ENCODE results near the gene CLSTN1.

Gene CLSTN1

GRCh38 chr1:9823943-9824701, at the start of gene CLSTN1:
CLSTN1 (minus strand) TSS chr1:9823965; CDS start chr1:9823733, 232 bp downstream.
- Histone ChIP-seq H3K4me1 (ENCODE audit: control insufficient read depth, insufficient read depth, low read length) (peaks cover 11% of the 10 kb centered on the region), H3K27me3 (ENCODE audit: control insufficient read depth, insufficient read depth, low read length) (no peaks in the 10 kb centered on the region), H3K4me3 (ENCODE audit: low read length) (peak within 1 kb of the TSS; percentile 78), H3K27ac (ENCODE audit: low read depth, low read length) (peak within 1 kb of the TSS; percentile 94), H3K36me3 (ENCODE audit: control insufficient read depth, insufficient read depth, low read length) (no peaks in the 10 kb centered on the region), H3K9ac (ENCODE audit: low read length) (peak within 1 kb of the TSS; percentile 46)

- no peaks in the 10 kb centered on the region for H3K27me3 ChIP-seq (ENCODE audit: control insufficient read depth, insufficient read depth, low read length)
- H3K36me3 ChIP-seq (ENCODE audit: control insufficient read depth, insufficient read depth, low read length), result peaks cover 4% of the 10 kb centered on the region
- H3K4me3 ChIP-seq (ENCODE audit: low read length), result no peak overlapping the region
- H3K4me1 ChIP-seq (ENCODE audit: control insufficient read depth, insufficient read depth, low read length), result no peaks in the 10 kb centered on the region
- H3K27ac ChIP-seq (ENCODE audit: low read depth, low read length), result no peak overlapping the region
- H3K9ac ChIP-seq (ENCODE audit: low read length), result no peak overlapping the region
Observed at GRCh38 chr1:9873385-9873784, 49.6 kb upstream of the CLSTN1 start.

- H3K9ac ChIP-seq (ENCODE audit: low read length), result no peak overlapping the region
- no peak overlapping the region for H3K4me3 ChIP-seq (ENCODE audit: low read length)
- H3K4me1 ChIP-seq (ENCODE audit: control insufficient read depth, insufficient read depth, low read length), result no peaks in the 10 kb centered on the region
- peaks cover 4% of the 10 kb centered on the region for H3K36me3 ChIP-seq (ENCODE audit: control insufficient read depth, insufficient read depth, low read length)
- H3K27me3 ChIP-seq (ENCODE audit: control insufficient read depth, insufficient read depth, low read length), result no peaks in the 10 kb centered on the region
- no peak overlapping the region for H3K27ac ChIP-seq (ENCODE audit: low read depth, low read length)
Observed at GRCh38 chr1:9872430-9873165, 48.8 kb upstream of the CLSTN1 start.

- Histone ChIP-seq H3K27me3 (ENCODE audit: control insufficient read depth, insufficient read depth, low read length) (no peaks in the 10 kb centered on the region), H3K4me1 (ENCODE audit: control insufficient read depth, insufficient read depth, low read length) (no peaks in the 10 kb centered on the region), H3K36me3 (ENCODE audit: control insufficient read depth, insufficient read depth, low read length) (peaks cover 4% of the 10 kb centered on the region), H3K9ac (ENCODE audit: low read length) (no peak overlapping the region), H3K27ac (ENCODE audit: low read depth, low read length) (no peak overlapping the region), H3K4me3 (ENCODE audit: low read length) (no peak overlapping the region)
Observed at GRCh38 chr1:9871707-9872425, 48.1 kb upstream of the CLSTN1 start.

DNA sequence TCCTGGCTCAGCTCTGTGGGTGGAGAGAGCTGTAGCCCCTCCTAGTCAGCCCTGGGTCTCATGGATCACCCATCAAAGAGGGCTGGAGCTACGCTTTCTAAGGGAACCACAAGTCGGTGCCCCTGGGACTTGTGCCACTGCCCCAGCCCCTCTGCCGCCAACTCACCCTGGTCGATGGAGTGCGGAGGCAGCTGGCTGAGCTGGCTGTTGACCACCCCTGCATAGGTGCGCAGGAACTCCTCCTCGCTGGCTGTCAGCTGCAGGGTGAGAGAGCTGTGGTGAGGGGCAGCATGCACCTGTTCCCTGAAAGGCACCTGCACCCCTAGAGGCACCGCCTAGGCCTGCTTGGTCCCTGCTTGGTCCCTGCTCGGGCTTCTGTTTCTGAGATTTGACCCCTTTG, 47.3 kb upstream of the CLSTN1 start:
- no peak overlapping the region for H3K9ac ChIP-seq (ENCODE audit: low read length)
- H3K27me3 ChIP-seq (ENCODE audit: control insufficient read depth, insufficient read depth, low read length), result no peaks in the 10 kb centered on the region
- H3K36me3 ChIP-seq (ENCODE audit: control insufficient read depth, insufficient read depth, low read length), result peaks cover 4% of the 10 kb centered on the region
- no peak overlapping the region for H3K4me3 ChIP-seq (ENCODE audit: low read length)
- H3K4me1 ChIP-seq (ENCODE audit: control insufficient read depth, insufficient read depth, low read length), result no peaks in the 10 kb centered on the region
- no peak overlapping the region for H3K27ac ChIP-seq (ENCODE audit: low read depth, low read length)

DNA sequence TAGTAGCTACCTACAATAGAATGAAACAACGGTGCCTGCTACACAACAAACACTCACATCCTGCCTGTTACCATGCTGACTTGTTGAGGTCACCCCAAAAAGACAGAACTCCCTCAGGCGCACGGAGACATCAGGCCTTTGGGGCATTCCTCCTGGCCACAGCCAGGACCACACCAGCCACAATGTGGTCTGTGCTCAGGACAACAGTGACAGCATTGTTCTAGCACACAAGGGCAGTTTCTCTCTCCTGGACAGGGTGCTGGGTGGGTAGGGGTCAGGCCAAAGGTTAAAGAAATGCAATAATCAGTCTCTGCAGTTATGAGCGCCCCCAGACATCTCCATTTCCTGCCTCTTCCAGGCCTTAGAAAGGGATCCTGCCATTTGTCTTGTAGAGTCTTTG, 46.8 kb upstream of the CLSTN1 start:
- Histone ChIP-seq H3K27ac (ENCODE audit: low read depth, low read length) (no peak overlapping the region), H3K36me3 (ENCODE audit: control insufficient read depth, insufficient read depth, low read length) (peaks cover 4% of the 10 kb centered on the region), H3K4me1 (ENCODE audit: control insufficient read depth, insufficient read depth, low read length) (no peaks in the 10 kb centered on the region)

DNA sequence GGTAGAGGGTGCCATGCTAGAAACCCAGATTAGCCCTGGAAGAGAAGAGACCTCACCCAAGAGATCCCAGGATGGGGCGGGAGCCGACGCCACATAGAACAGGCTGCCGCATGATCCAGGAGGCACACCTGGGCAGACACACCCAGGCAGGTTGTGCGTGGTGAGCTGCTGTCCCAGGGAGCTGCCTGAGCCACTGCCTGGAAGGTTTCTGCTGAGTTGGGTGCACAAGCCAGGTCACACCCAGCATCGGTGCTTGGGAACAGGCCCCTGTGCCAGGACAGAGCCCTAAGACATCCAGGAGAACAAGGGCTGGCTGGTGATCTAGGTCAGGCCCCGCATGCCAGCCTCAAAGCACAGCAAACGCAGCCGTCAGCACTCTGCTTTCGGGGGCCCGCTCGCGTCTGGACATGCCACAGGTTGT, 46.1 kb upstream of the CLSTN1 start:
- Histone ChIP-seq H3K9ac (ENCODE audit: low read length) (no peak overlapping the region), H3K4me3 (ENCODE audit: low read length) (no peak overlapping the region), H3K4me1 (ENCODE audit: control insufficient read depth, insufficient read depth, low read length) (no peaks in the 10 kb centered on the region), H3K27ac (ENCODE audit: low read depth, low read length) (no peak overlapping the region), H3K27me3 (ENCODE audit: control insufficient read depth, insufficient read depth, low read length) (no peaks in the 10 kb centered on the region), H3K36me3 (ENCODE audit: control insufficient read depth, insufficient read depth, low read length) (peaks cover 4% of the 10 kb centered on the region)

More for the DNA sequence above, 46.8 kb upstream of the CLSTN1 start:
- Histone ChIP-seq H3K27me3 (ENCODE audit: control insufficient read depth, insufficient read depth, low read length) (no peaks in the 10 kb centered on the region), H3K9ac (ENCODE audit: low read length) (no peak overlapping the region), H3K4me3 (ENCODE audit: low read length) (no peak overlapping the region)

DNA sequence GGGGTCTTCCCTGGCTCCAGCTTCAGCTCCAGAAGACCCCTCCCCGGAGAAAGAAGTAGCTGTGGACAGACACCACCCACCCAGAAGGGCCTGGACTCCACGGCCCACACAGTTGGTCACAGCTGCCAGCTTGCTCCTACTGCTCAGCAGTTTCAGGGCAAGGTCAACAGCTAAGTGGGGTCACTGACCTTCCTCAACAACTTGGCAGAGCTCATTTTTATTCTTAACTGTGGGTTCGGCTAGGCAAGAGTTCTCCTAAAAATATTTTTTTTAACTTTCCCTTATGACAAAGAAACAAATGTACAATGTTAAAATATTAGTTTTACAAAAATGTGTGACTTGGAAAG, 44.5 kb upstream of the CLSTN1 start:
- no peak overlapping the region for H3K27ac ChIP-seq (ENCODE audit: low read depth, low read length)
- H3K4me3 ChIP-seq (ENCODE audit: low read length), result no peak overlapping the region
- no peaks in the 10 kb centered on the region for H3K4me1 ChIP-seq (ENCODE audit: control insufficient read depth, insufficient read depth, low read length)
- no peak overlapping the region for H3K9ac ChIP-seq (ENCODE audit: low read length)
- peaks cover 4% of the 10 kb centered on the region for H3K36me3 ChIP-seq (ENCODE audit: control insufficient read depth, insufficient read depth, low read length)
- no peaks in the 10 kb centered on the region for H3K27me3 ChIP-seq (ENCODE audit: control insufficient read depth, insufficient read depth, low read length)

GRCh38 chr1:9867408-9868243, 43.9 kb upstream of the CLSTN1 start:
- peaks cover 4% of the 10 kb centered on the region for H3K36me3 ChIP-seq (ENCODE audit: control insufficient read depth, insufficient read depth, low read length)
- no peaks in the 10 kb centered on the region for H3K27me3 ChIP-seq (ENCODE audit: control insufficient read depth, insufficient read depth, low read length)
- H3K27ac ChIP-seq (ENCODE audit: low read depth, low read length), result no peak overlapping the region
- H3K4me1 ChIP-seq (ENCODE audit: control insufficient read depth, insufficient read depth, low read length), result no peaks in the 10 kb centered on the region
- no peak overlapping the region for H3K9ac ChIP-seq (ENCODE audit: low read length)
- no peak overlapping the region for H3K4me3 ChIP-seq (ENCODE audit: low read length)

DNA sequence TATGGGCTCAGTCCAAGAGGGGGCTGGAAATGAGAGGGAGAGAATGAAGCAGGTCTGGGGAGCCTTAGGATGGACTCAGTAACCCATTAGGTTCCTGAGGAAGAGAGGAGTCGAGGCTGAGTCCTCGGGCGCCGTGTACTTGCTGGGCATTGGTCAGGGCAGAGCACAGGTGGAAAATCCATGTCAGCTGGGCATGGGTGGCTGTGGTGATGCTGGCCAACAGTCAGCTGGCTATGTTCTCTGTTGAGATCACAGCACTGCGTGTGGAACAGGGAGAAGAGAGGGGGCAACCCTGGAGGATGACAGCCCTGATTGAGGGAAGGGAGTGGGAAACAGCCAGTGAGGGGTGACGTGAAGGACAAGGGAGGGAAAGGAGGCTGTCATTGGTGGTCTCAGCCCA, 43.1 kb upstream of the CLSTN1 start:
- H3K9ac ChIP-seq (ENCODE audit: low read length), result no peak overlapping the region
- no peaks in the 10 kb centered on the region for H3K27me3 ChIP-seq (ENCODE audit: control insufficient read depth, insufficient read depth, low read length)
- H3K27ac ChIP-seq (ENCODE audit: low read depth, low read length), result no peak overlapping the region
- H3K4me1 ChIP-seq (ENCODE audit: control insufficient read depth, insufficient read depth, low read length), result no peaks in the 10 kb centered on the region
- H3K36me3 ChIP-seq (ENCODE audit: control insufficient read depth, insufficient read depth, low read length), result peaks cover 4% of the 10 kb centered on the region
- no peak overlapping the region for H3K4me3 ChIP-seq (ENCODE audit: low read length)

- Histone ChIP-seq H3K36me3 (ENCODE audit: control insufficient read depth, insufficient read depth, low read length) (peaks cover 4% of the 10 kb centered on the region), H3K27me3 (ENCODE audit: control insufficient read depth, insufficient read depth, low read length) (no peaks in the 10 kb centered on the region), H3K4me1 (ENCODE audit: control insufficient read depth, insufficient read depth, low read length) (no peaks in the 10 kb centered on the region), H3K9ac (ENCODE audit: low read length) (no peak overlapping the region), H3K27ac (ENCODE audit: low read depth, low read length) (no peak overlapping the region), H3K4me3 (ENCODE audit: low read length) (no peak overlapping the region)
Observed at GRCh38 chr1:9865724-9866123, 42.0 kb upstream of the CLSTN1 start.

DNA sequence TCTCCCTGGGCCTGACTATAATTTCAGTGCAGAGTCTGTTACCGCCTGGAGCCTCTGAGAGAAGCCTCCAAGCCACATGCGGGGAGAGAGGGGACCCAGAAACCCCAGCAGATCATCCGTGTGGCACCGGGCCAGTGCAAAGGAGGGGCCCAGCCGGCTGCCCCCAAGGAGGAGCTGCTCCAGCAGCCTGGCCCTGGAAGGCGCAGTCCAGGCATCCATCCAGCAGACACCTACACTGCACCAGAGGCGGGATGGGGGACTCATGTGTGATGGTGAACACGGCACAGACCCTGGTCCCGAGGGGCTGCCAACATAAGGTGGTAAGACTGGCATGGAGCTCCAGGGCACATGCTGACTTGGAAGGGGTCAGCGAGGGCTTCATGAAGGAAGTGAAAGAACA, 39.6 kb upstream of the CLSTN1 start:
- Histone ChIP-seq H3K4me3 (ENCODE audit: low read length) (no peak overlapping the region), H3K27ac (ENCODE audit: low read depth, low read length) (no peak overlapping the region), H3K4me1 (ENCODE audit: control insufficient read depth, insufficient read depth, low read length) (no peaks in the 10 kb centered on the region), H3K27me3 (ENCODE audit: control insufficient read depth, insufficient read depth, low read length) (no peaks in the 10 kb centered on the region), H3K9ac (ENCODE audit: low read length) (no peak overlapping the region), H3K36me3 (ENCODE audit: control insufficient read depth, insufficient read depth, low read length) (no peaks in the 10 kb centered on the region)
